Endodermal cell (in vitro differentiated cells): ENCODE measurements around the gene SFSWAP. TPM values are rescaled to one million over a fixed set of nuclear protein-coding genes. Genes with fewer than 3 reads are reported as not detected.

Source experiments
- DNase-seq: peaks from one replicate; pipeline ENCODE4 v3.0.0-alpha.2; 2017
- H3K27ac ChIP-seq: 2 replicates; pipeline ENCODE4 v1.5.1; 2013; ENCODE audit warnings: mild to moderate bottlenecking, low read depth, low read length, moderate library complexity
- H3K27me3 ChIP-seq: 2 replicates; pipeline ENCODE4 v1.6.1; 2013; ENCODE audit warnings: mild to moderate bottlenecking, low read length, moderate library complexity; ENCODE audit not compliant: insufficient read depth, control insufficient read depth, poor library complexity, severe bottlenecking
- H3K36me3 ChIP-seq: 2 replicates; pipeline ENCODE4 v1.7.0; 2013; ENCODE audit warnings: mild to moderate bottlenecking, low read length, moderate library complexity; ENCODE audit not compliant: control insufficient read depth, insufficient read depth
- H3K4me1 ChIP-seq: one replicate; pipeline ENCODE4 v1.7.0; 2013; ENCODE audit warnings: low read length; ENCODE audit not compliant: control insufficient read depth, insufficient read depth
- H3K4me3 ChIP-seq: 2 replicates; pipeline ENCODE4 v1.5.1; 2013; ENCODE audit warnings: mild to moderate bottlenecking, low read length, moderate library complexity
- H3K9ac ChIP-seq: 2 replicates; pipeline ENCODE4 v1.6.1; 2013; ENCODE audit warnings: mild to moderate bottlenecking, low read length, moderate library complexity; ENCODE audit not compliant: poor library complexity, severe bottlenecking; ENCODE audit errors: extremely low read depth
- H3K9me3 ChIP-seq: 2 replicates; pipeline ENCODE4 v1.6.1; 2013; ENCODE audit warnings: mild to moderate bottlenecking, low read length, moderate library complexity; ENCODE audit not compliant: control insufficient read depth
- H3K27ac Mint-ChIP-seq: 2 replicates; pipeline ENCODE4 v1.8.0; 2020; ENCODE audit warnings: mixed read lengths
- H3K27me3 Mint-ChIP-seq: 2 replicates; pipeline ENCODE4 v1.8.0; 2021; ENCODE audit warnings: mild to moderate bottlenecking, mixed read lengths; ENCODE audit not compliant: insufficient read depth
- H3K36me3 Mint-ChIP-seq: 2 replicates; pipeline ENCODE4 v1.8.0; 2020; ENCODE audit warnings: low read depth, mixed read lengths
- H3K4me1 Mint-ChIP-seq: 2 replicates; pipeline ENCODE4 v1.8.0; 2020; ENCODE audit warnings: mixed read lengths
- H3K4me3 Mint-ChIP-seq: 2 replicates; pipeline ENCODE4 v1.8.0; 2020; ENCODE audit warnings: mild to moderate bottlenecking, moderate library complexity, mixed read lengths
- H3K9me3 Mint-ChIP-seq: 2 replicates; pipeline ENCODE4 v1.8.0; 2020; ENCODE audit warnings: mild to moderate bottlenecking, mixed read lengths
- CTCF ChIP-seq: fragments of 200-600 bp; sonication (generic); conservative IDR thresholded peaks from 2 replicates; pipeline ENCODE4 v1.5.0; 2021; ENCODE audit warnings: antibody characterized with exemption, mild to moderate bottlenecking
- WGBS, 2 experiments: methylation state at CpG; one replicate each; pipeline versions ENCODE4 v1.1.5 to v1.1.7; 2013; ENCODE audit warnings: missing lambda C conversion rate in 2 of 2, mixed read lengths in 1 of 2; ENCODE audit not compliant: insufficient coverage in 1 of 2, insufficient read length in 1 of 2; 5-methylcytosine and 5-hydroxymethylcytosine counted together
- total RNA-seq, 2 donors: library from RNA; stranded (reverse); fragmentation: NEBNext Ultra II Directional in 1 of 2; extraction: Animal tissue kit (Norgen Biotek cat#: 25700) in 1 of 2; gene quantifications; 2 replicates in 1 of 2; 3 replicates in 1 of 2; pipeline ENCODE4 v1.2.1, GENCODE V29; 2021

The SFSWAP gene
- total RNA-seq, 2 donors from 2014 or later, result 50.0 to 52.3 TPM

- 78 to 79% methylated on average over 30 of the region's 30 CpGs for WGBS, 2 experiments
- no peak for TF ChIP-seq CTCF
- H3K27ac ChIP-seq, result no peak overlapping the region
These were observed 74.2 kb downstream of the SFSWAP start for GRCh38 chr12:131784909-131785762.

GRCh38 chr12:131785763-131786330, 75.0 kb downstream of the SFSWAP start:
- Histone ChIP-seq H3K27ac (no peak overlapping the region), H3K36me3 (peaks cover 73% of the 10 kb centered on the region), H3K4me3 (no peak overlapping the region), H3K4me1 (no peaks in the 10 kb centered on the region), H3K27me3 (no peaks in the 10 kb centered on the region), H3K9ac (no peak overlapping the region), H3K9me3 (no peaks in the 10 kb centered on the region)
- WGBS, 2 experiments, result 92 to 98% methylated on average over 12 to 15 of the region's 15 CpGs
- Mint-ChIP-seq H3K27ac (peak overlapping the region; percentile 10), H3K36me3 (peaks cover 67% of the 10 kb centered on the region), H3K4me1 (peaks cover 14% of the 10 kb centered on the region), H3K9me3 (peaks cover 2% of the 10 kb centered on the region), H3K4me3 (no peak overlapping the region), H3K27me3 (no peaks in the 10 kb centered on the region)
- TF ChIP-seq CTCF, result no peak
- DNase-seq, result no peak

More at GRCh38 chr12:131784909-131785762, 74.2 kb downstream of the SFSWAP start:
- H3K36me3 Mint-ChIP-seq, result peaks cover 66% of the 10 kb centered on the region
- no peak overlapping the region for H3K4me3 ChIP-seq
- H3K27me3 Mint-ChIP-seq, result no peaks in the 10 kb centered on the region
- DNase-seq, result no peak
- no peak overlapping the region for H3K4me3 Mint-ChIP-seq
- no peaks in the 10 kb centered on the region for H3K9me3 ChIP-seq
- peaks cover 73% of the 10 kb centered on the region for H3K36me3 ChIP-seq
- H3K4me1 Mint-ChIP-seq, result peaks cover 14% of the 10 kb centered on the region
- peak overlapping the region; percentile 10 for H3K27ac Mint-ChIP-seq
- no peaks in the 10 kb centered on the region for H3K4me1 ChIP-seq
- H3K9ac ChIP-seq, result no peak overlapping the region
- H3K9me3 Mint-ChIP-seq, result no peaks in the 10 kb centered on the region
- H3K27me3 ChIP-seq, result no peaks in the 10 kb centered on the region

GRCh38 chr12:131786331-131786730, 75.4 kb downstream of the SFSWAP start:
- 96 to 99% methylated on average over 10 to 13 of the region's 15 CpGs for WGBS, 2 experiments
- Histone ChIP-seq H3K9me3 (no peaks in the 10 kb centered on the region), H3K27ac (no peak overlapping the region), H3K9ac (no peak overlapping the region), H3K4me1 (no peaks in the 10 kb centered on the region), H3K4me3 (no peak overlapping the region), H3K36me3 (peaks cover 76% of the 10 kb centered on the region), H3K27me3 (no peaks in the 10 kb centered on the region)
- no peak overlapping the region for H3K4me3 Mint-ChIP-seq
- no peak for DNase-seq
- no peaks in the 10 kb centered on the region for H3K27me3 Mint-ChIP-seq
- H3K36me3 Mint-ChIP-seq, result peaks cover 72% of the 10 kb centered on the region
- peak overlapping the region; percentile 10 for H3K27ac Mint-ChIP-seq
- no peak for TF ChIP-seq CTCF
- H3K4me1 Mint-ChIP-seq, result peaks cover 14% of the 10 kb centered on the region
- peaks cover 4% of the 10 kb centered on the region for H3K9me3 Mint-ChIP-seq
